Measurements from ENCODE around the gene NELL1.

GRCh38 chr11:20962581-20962980 lies 293.2 kb downstream of the NELL1 start:
- TF ChIP-seq ETS1 (IDR thresholded peaks at IDR 0.05) (no peak), CTCF (conservative IDR thresholded peaks at IDR 0.05; ENCODE audit: low read depth in 2 of 2) (no peak), EZH2 (IDR thresholded peaks at IDR 0.05; ENCODE audit: low read depth, unreplicated experiment) (no peak), POLR2AphosphoS5 (IDR thresholded peaks at IDR 0.05; ENCODE audit: low read depth) (no peak), EZH2phosphoT487 (IDR thresholded peaks at IDR 0.05; ENCODE audit: unreplicated experiment) (no peak), REST (IDR thresholded peaks at IDR 0.05; ENCODE audit: unreplicated experiment) (no peak), CREB1 (CRISPR knock-in tag; IDR thresholded peaks at IDR 0.05; ENCODE audit: low read depth) (no peak), ZNF114 (CRISPR knock-in tag; IDR thresholded peaks at IDR 0.05) (no peak), STAT1 (IDR thresholded peaks at IDR 0.05; ENCODE audit: unreplicated experiment) (no peak)

All from GM23338 (cell line).